ENCODE data around the gene DPYSL4. TPM values are rescaled to one million over a fixed set of nuclear protein-coding genes. Genes with fewer than 3 reads are reported as not detected.

The DPYSL4 gene
- total RNA-seq, 1 experiment from 2014 or later = 9.9 TPM

- in situ Hi-C loops (cut with HindIII; ENCODE audit: low pct_unique_long_range_greater_than_20kb, low sequenced_read_pairs) (no loop called here), intact Hi-C loops (cut with micrococcal nuclease; ENCODE audit: unreplicated experiment) (no loop called here)
- Histone ChIP-seq H3K36me3 (ENCODE audit: control insufficient read depth, insufficient read depth, low read length) (no peaks in the 10 kb centered on the region), H3K4me1 (ENCODE audit: control insufficient read depth, insufficient read depth, low read length) (no peaks in the 10 kb centered on the region), H3K27me3 (ENCODE audit: control insufficient read depth, insufficient read depth, low read length) (no peaks in the 10 kb centered on the region), H3K9me3 (ENCODE audit: control insufficient read depth, insufficient read depth, low read depth, low read length) (no peaks in the 10 kb centered on the region), H3K4me3 (ENCODE audit: low read depth in 2 of 2, low read length in 2 of 2) (no peak overlapping the region), H3K27ac (ENCODE audit: low read length) (no peak overlapping the region)
- TF ChIP-seq SIN3A (IDR thresholded peaks at IDR 0.05; ENCODE audit: borderline replicate concordance, insufficient read depth, low read depth, low read length) (no peak), POLR2AphosphoS5 (IDR thresholded peaks at IDR 0.05; ENCODE audit: low read depth, low read length) (no peak), TCF7L2 (IDR thresholded peaks at IDR 0.05; ENCODE audit: low read depth, low read length) (no peak)
- TF ChIP-seq, protein P1, sequence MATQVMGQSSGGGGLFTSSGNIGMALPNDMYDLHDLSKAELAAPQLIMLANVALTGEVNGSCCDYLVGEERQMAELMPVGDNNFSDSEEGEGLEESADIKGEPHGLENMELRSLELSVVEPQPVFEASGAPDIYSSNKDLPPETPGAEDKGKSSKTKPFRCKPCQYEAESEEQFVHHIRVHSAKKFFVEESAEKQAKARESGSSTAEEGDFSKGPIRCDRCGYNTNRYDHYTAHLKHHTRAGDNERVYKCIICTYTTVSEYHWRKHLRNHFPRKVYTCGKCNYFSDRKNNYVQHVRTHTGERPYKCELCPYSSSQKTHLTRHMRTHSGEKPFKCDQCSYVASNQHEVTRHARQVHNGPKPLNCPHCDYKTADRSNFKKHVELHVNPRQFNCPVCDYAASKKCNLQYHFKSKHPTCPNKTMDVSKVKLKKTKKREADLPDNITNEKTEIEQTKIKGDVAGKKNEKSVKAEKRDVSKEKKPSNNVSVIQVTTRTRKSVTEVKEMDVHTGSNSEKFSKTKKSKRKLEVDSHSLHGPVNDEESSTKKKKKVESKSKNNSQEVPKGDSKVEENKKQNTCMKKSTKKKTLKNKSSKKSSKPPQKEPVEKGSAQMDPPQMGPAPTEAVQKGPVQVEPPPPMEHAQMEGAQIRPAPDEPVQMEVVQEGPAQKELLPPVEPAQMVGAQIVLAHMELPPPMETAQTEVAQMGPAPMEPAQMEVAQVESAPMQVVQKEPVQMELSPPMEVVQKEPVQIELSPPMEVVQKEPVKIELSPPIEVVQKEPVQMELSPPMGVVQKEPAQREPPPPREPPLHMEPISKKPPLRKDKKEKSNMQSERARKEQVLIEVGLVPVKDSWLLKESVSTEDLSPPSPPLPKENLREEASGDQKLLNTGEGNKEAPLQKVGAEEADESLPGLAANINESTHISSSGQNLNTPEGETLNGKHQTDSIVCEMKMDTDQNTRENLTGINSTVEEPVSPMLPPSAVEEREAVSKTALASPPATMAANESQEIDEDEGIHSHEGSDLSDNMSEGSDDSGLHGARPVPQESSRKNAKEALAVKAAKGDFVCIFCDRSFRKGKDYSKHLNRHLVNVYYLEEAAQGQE (IDR thresholded peaks at IDR 0.05; ENCODE audit: insufficient read depth in 1 of 2, low read depth in 2 of 2, low read length in 1 of 2) = no peak
- TF ChIP-seq, protein P2, sequence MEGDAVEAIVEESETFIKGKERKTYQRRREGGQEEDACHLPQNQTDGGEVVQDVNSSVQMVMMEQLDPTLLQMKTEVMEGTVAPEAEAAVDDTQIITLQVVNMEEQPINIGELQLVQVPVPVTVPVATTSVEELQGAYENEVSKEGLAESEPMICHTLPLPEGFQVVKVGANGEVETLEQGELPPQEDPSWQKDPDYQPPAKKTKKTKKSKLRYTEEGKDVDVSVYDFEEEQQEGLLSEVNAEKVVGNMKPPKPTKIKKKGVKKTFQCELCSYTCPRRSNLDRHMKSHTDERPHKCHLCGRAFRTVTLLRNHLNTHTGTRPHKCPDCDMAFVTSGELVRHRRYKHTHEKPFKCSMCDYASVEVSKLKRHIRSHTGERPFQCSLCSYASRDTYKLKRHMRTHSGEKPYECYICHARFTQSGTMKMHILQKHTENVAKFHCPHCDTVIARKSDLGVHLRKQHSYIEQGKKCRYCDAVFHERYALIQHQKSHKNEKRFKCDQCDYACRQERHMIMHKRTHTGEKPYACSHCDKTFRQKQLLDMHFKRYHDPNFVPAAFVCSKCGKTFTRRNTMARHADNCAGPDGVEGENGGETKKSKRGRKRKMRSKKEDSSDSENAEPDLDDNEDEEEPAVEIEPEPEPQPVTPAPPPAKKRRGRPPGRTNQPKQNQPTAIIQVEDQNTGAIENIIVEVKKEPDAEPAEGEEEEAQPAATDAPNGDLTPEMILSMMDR (IDR thresholded peaks at IDR 0.05) = no peak
- DNase-seq (ENCODE audit: low read depth, low spot score) (no peak), ATAC-seq (no peak; the same call in 1 of the 2 replicates)
- ChIA-PET CTCF (interaction anchor here (0.5 to 1.6 kb wide), 7 partner anchors 10 to 159 kb away, joined by 3 to 10 read pairs (median 3); no protein-coding TSS in a partner anchor), POLR2A (no interaction called here)
- no TSS peak for BruUV-seq (replicated peaks)
These were observed 45.0 kb upstream of the DPYSL4 start for GRCh38 chr10:132141526-132142395.

DNA sequence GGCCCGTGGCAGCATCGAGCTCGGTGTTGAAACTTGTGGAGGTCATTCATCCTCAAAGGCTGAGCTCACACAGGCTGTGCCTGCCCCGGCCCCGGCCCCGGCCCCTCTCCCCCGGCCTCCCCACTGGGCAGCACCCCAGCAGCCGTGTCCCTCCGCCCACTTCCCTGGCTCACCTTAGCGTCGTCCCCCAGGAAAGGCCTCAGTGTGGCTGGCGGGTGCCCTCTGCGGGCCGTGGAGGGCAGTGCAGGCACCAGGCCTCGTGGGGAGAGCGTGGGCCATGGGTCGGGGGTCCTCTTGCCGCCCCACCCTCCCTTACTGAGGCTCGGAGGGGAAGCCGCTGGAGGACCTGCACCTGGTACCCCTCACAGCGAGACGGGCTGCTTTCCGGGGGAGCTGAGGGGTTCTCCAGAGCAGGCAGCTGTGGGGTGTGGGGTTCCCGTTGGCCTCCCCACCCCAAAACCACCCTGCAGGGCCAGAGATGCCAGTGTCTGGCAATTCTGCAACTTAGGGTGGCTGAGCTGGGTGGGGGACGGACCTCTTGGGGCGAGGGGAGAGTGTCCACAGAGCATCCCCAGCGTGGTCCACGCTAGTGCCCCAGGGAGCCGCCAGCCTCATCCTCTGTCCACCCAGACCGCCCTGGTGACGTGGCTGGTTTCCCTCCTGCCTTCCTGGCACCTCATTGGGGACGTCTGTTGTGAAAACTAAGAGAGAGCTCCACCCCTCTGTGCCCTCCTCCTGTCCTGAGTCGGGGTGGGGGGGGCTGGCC is 44.2 kb upstream of the DPYSL4 start:
- no peak for TF ChIP-seq SIN3A (IDR thresholded peaks at IDR 0.05; ENCODE audit: borderline replicate concordance, insufficient read depth, low read depth, low read length)
- no peak for TF ChIP-seq TCF7L2 (IDR thresholded peaks at IDR 0.05; ENCODE audit: low read depth, low read length)
- TF ChIP-seq, protein P2 (IDR thresholded peaks at IDR 0.05) = peak; percentile 99
- TF ChIP-seq, protein P1 (IDR thresholded peaks at IDR 0.05; ENCODE audit: insufficient read depth in 1 of 2, low read depth in 2 of 2, low read length in 1 of 2) = no peak
- TF ChIP-seq POLR2AphosphoS5 (IDR thresholded peaks at IDR 0.05; ENCODE audit: low read depth, low read length) = no peak
- H3K27ac ChIP-seq (ENCODE audit: low read length) = no peak overlapping the region
- no peaks in the 10 kb centered on the region for H3K4me1 ChIP-seq (ENCODE audit: control insufficient read depth, insufficient read depth, low read length)
- in situ Hi-C loops (cut with HindIII; ENCODE audit: low pct_unique_long_range_greater_than_20kb, low sequenced_read_pairs) = no loop called here
- no peak overlapping the region for H3K4me3 ChIP-seq (ENCODE audit: low read depth in 2 of 2, low read length in 2 of 2)
- no peaks in the 10 kb centered on the region for H3K27me3 ChIP-seq (ENCODE audit: control insufficient read depth, insufficient read depth, low read length)
- peak; percentile 87 for ATAC-seq
- no peak for DNase-seq (ENCODE audit: low read depth, low spot score)
- no peaks in the 10 kb centered on the region for H3K36me3 ChIP-seq (ENCODE audit: control insufficient read depth, insufficient read depth, low read length)
- BruUV-seq (replicated peaks) = no TSS peak
- ChIA-PET CTCF (interaction anchor here (0.5 to 1.6 kb wide), 8 partner anchors 11 to 160 kb away, joined by 3 to 10 read pairs (median 4); no protein-coding TSS in a partner anchor), POLR2A (interaction anchor here (0.6 kb wide), 2 partner anchors 11 to 96 kb away, joined by 6 to 16 read pairs; no protein-coding TSS in a partner anchor)
- intact Hi-C loops (cut with micrococcal nuclease; ENCODE audit: unreplicated experiment) = no loop called here
- H3K9me3 ChIP-seq (ENCODE audit: control insufficient read depth, insufficient read depth, low read depth, low read length) = no peaks in the 10 kb centered on the region

Data from Panc1 (cell line).